Measurements from ENCODE around the gene MPP4. TPM values are rescaled to one million over a fixed set of nuclear protein-coding genes. Genes with fewer than 3 reads are reported as not detected.

MPP4 gene
- total and polyA plus RNA-seq, 9 of the 15 experiments (the other 6 are each of a cell fraction or from before 2014, with no cell fraction given), result 0.03 to 0.08 TPM; not detected in 7

GRCh38 chr2:201642579-201643215 is 55.7 kb downstream of the MPP4 start (continued):
- TF ChIP-seq TSHZ1 (CRISPR knock-in tag; IDR thresholded peaks at IDR 0.05) (no peak), ZBTB12 (CRISPR knock-in tag; IDR thresholded peaks at IDR 0.05) (peak; percentile 94), HES1 (IDR thresholded peaks at IDR 0.05; ENCODE audit: low read depth) (no peak), MTA1 (IDR thresholded peaks at IDR 0.05; ENCODE audit: borderline replicate concordance) (peak; percentile 96), RFX1 (IDR thresholded peaks at IDR 0.05) (peak; percentile 72), MXD1 (CRISPR knock-in tag; IDR thresholded peaks at IDR 0.05; ENCODE audit: borderline replicate concordance, poor library complexity, severe bottlenecking) (no peak), POLR2H (tag; IDR thresholded peaks at IDR 0.05; ENCODE audit: low read depth) (peak; percentile 24; the same call in 1 of the 2 replicates), CREM (IDR thresholded peaks at IDR 0.05; ENCODE audit: low read depth) (peak; percentile 98), EP400 (IDR thresholded peaks at IDR 0.05) (peak; percentile 70; the same call in 1 of the 2 replicates), SFPQ (IDR thresholded peaks at IDR 0.05; ENCODE audit: low read depth, low read length) (no peak), E2F6 (IDR thresholded peaks at IDR 0.05; ENCODE audit: borderline replicate concordance in 1 of 2, extremely low read depth in 1 of 2, insufficient read depth in 1 of 2, insufficient read length in 1 of 2, low read depth in 1 of 2, low read length in 1 of 2, poor library complexity in 1 of 2, severe bottlenecking in 1 of 2) (peak; percentile 14 to 59), HDAC1 (IDR thresholded peaks at IDR 0.05) (peak in 1 of 2 experiments; percentile 88; a peak in 2 of 4 replicates), ERF (CRISPR knock-in tag; IDR thresholded peaks at IDR 0.05) (no peak), SMARCA5 (IDR thresholded peaks at IDR 0.05) (no peak), ZNF436 (CRISPR knock-in tag; IDR thresholded peaks at IDR 0.05) (no peak), CHD1 (IDR thresholded peaks at IDR 0.05; ENCODE audit: low read length) (no peak), SIN3B (IDR thresholded peaks at IDR 0.05; ENCODE audit: low read depth) (peak; percentile 86), ZNF384 (IDR thresholded peaks at IDR 0.05; ENCODE audit: low read depth, low read length) (no peak)

Measured in K562 (cell line).